CD14-positive monocyte (primary cell): ENCODE results near the gene CRB2. TPM values are rescaled to one million over a fixed set of nuclear protein-coding genes. Genes with fewer than 3 reads are reported as not detected.

Experiments used
- DNase-seq, 3 donors: peaks; one replicate each; pipeline ENCODE4 v3.0.0-alpha.2; 2011 to 2022
- H2AFZ ChIP-seq: 2 replicates; pipeline ENCODE4 v1.6.0; 2012; ENCODE audit warnings: mild to moderate bottlenecking, low read depth, low read length, inconsistent platforms; ENCODE audit not compliant: insufficient read depth, poor library complexity, severe bottlenecking
- H3K27ac ChIP-seq, 2 donors: 1 replicate in 1 of 2; 2 replicates in 1 of 2; pipeline ENCODE4 v1.5.1; 2012 to 2013; ENCODE audit warnings: low read length in 2 of 2, control low read depth in 1 of 2, inconsistent platforms in 1 of 2, low read depth in 1 of 2, mild to moderate bottlenecking in 1 of 2
- H3K27me3 ChIP-seq, 2 donors: one replicate each; pipeline versions ENCODE4 v1.6.0 to v1.6.1; 2011 to 2013; ENCODE audit warnings: low read length in 2 of 2; ENCODE audit not compliant: control insufficient read depth in 2 of 2, insufficient read depth in 2 of 2
- H3K36me3 ChIP-seq, 2 donors: replicated peaks in 1 of 2; 1 replicate in 1 of 2; 2 replicates in 1 of 2; pipeline versions ENCODE4 v1.5.1 to v1.6.1; 2012 to 2013; ENCODE audit warnings: low read length in 2 of 2, control low read depth in 1 of 2, inconsistent platforms in 1 of 2, mild to moderate bottlenecking in 1 of 2; ENCODE audit not compliant: insufficient read depth in 2 of 2, control insufficient read depth in 1 of 2
- H3K4me1 ChIP-seq, 2 donors: 1 replicate in 1 of 2; 2 replicates in 1 of 2; pipeline versions ENCODE4 v1.5.1 to v1.6.1; 2012 to 2013; ENCODE audit warnings: low read length in 2 of 2, control low read depth in 1 of 2, inconsistent platforms in 1 of 2, mild to moderate bottlenecking in 1 of 2, moderate library complexity in 1 of 2; ENCODE audit not compliant: insufficient read depth in 2 of 2, control insufficient read depth in 1 of 2
- H3K4me2 ChIP-seq: replicated peaks from 2 replicates; pipeline ENCODE3; 2012; ENCODE audit warnings: low read length, moderate library complexity, mild to moderate bottlenecking; ENCODE audit not compliant: poor library complexity, severe bottlenecking; ENCODE audit errors: extremely low read depth
- H3K4me3 ChIP-seq, 3 experiments: fragments of 200-600 bp in 1 of 3; sonication (generic) in 1 of 3; replicated peaks in 1 of 3; 1 replicate in 2 of 3; 2 replicates in 1 of 3; pipeline ENCODE4 v1.5.1; 2011 to 2013; ENCODE audit warnings: low read length in 3 of 3, mild to moderate bottlenecking in 3 of 3, control low read depth in 2 of 3, low read depth in 2 of 3, inconsistent platforms in 1 of 3, moderate library complexity in 1 of 3
- H3K79me2 ChIP-seq: 2 replicates; pipeline ENCODE4 v1.6.0; 2012; ENCODE audit warnings: mild to moderate bottlenecking, control low read depth, inconsistent platforms, low read length, moderate library complexity; ENCODE audit not compliant: insufficient read depth
- H3K9ac ChIP-seq: 2 replicates; pipeline ENCODE4 v1.6.0; 2017; ENCODE audit warnings: low read length, mild to moderate bottlenecking; ENCODE audit not compliant: insufficient read depth, poor library complexity, severe bottlenecking
- H3K9me3 ChIP-seq, 2 donors: replicated peaks in 1 of 2; 1 replicate in 1 of 2; 2 replicates in 1 of 2; pipeline versions ENCODE4 v1.5.1 to v1.6.1; 2012 to 2013; ENCODE audit warnings: low read length in 2 of 2, control low read depth in 1 of 2; ENCODE audit not compliant: control insufficient read depth in 1 of 2, insufficient read depth in 1 of 2
- H4K20me1 ChIP-seq: 2 replicates; pipeline ENCODE4 v1.6.0; 2012; ENCODE audit warnings: mild to moderate bottlenecking, low read length, control low read depth, moderate library complexity; ENCODE audit not compliant: insufficient read depth
- H3K27ac Mint-ChIP-seq, 7 donors: one replicate each; pipeline ENCODE4 v1.8.0; 2020; ENCODE audit warnings: mild to moderate bottlenecking in 7 of 7, mixed read lengths in 7 of 7, moderate library complexity in 6 of 7, inconsistent platforms in 2 of 7
- H3K27me3 Mint-ChIP-seq, 3 donors: one replicate each; pipeline ENCODE4 v1.8.0; 2021 to 2022; ENCODE audit warnings: low read depth in 3 of 3, mild to moderate bottlenecking in 3 of 3, mixed read lengths in 3 of 3, moderate library complexity in 3 of 3, inconsistent platforms in 1 of 3
- H3K36me3 Mint-ChIP-seq, 2 donors: one replicate each; pipeline ENCODE4 v1.8.0; 2020; ENCODE audit warnings: mixed read lengths in 2 of 2, inconsistent platforms in 1 of 2, mild to moderate bottlenecking in 1 of 2
- H3K4me1 Mint-ChIP-seq: one replicate; pipeline ENCODE4 v1.8.0; 2020; ENCODE audit warnings: mild to moderate bottlenecking, mixed read lengths
- H3K4me3 Mint-ChIP-seq, 2 donors: one replicate each; pipeline ENCODE4 v1.8.0; 2020; ENCODE audit warnings: mild to moderate bottlenecking in 2 of 2, mixed read lengths in 2 of 2, moderate library complexity in 1 of 2
- H3K9me3 Mint-ChIP-seq, 7 donors: one replicate each; pipeline ENCODE4 v1.8.0; 2020 to 2022; ENCODE audit warnings: mixed read lengths in 7 of 7, mild to moderate bottlenecking in 6 of 7, moderate library complexity in 6 of 7, inconsistent platforms in 2 of 7
- WGBS: methylation state at CpG from one replicate; pipeline ENCODE4 v1.1.5; 2013; ENCODE audit warnings: missing lambda C conversion rate; ENCODE audit not compliant: insufficient coverage; 5-methylcytosine and 5-hydroxymethylcytosine counted together
- intact Hi-C, 2 donors: fragments of 100-400 bp; cut with micrococcal nuclease; formaldehyde crosslinking; loops; one replicate each; pipeline versions ENCODE4 v1.15.0 to v1.15.1; 2023
- polyA plus RNA-seq, 3 donors: library from polyadenylated mRNA; depleted of rRNA in 1 of 3; unstranded in 2 of 3; stranded (reverse) in 1 of 3; fragments of 300-500 nt in 2 of 3; fragments of >200 nt in 1 of 3; fragmentation: Illumina TruSeq in 2 of 3; gene quantifications; 1 replicate in 2 of 3; 2 replicates in 1 of 3; pipeline ENCODE4 v1.2.3, GENCODE V29; 2012 to 2021
- TF ChIP-seq, protein P1 (sequence below): fragments of 200-600 bp; IDR thresholded peaks from one replicate; pipeline ENCODE4 v1.8.0; 2022; ENCODE audit warnings: antibody characterized with exemption, mild to moderate bottlenecking

CRB2 gene
- polyA plus RNA-seq, 3 donors = not detected

DNA sequence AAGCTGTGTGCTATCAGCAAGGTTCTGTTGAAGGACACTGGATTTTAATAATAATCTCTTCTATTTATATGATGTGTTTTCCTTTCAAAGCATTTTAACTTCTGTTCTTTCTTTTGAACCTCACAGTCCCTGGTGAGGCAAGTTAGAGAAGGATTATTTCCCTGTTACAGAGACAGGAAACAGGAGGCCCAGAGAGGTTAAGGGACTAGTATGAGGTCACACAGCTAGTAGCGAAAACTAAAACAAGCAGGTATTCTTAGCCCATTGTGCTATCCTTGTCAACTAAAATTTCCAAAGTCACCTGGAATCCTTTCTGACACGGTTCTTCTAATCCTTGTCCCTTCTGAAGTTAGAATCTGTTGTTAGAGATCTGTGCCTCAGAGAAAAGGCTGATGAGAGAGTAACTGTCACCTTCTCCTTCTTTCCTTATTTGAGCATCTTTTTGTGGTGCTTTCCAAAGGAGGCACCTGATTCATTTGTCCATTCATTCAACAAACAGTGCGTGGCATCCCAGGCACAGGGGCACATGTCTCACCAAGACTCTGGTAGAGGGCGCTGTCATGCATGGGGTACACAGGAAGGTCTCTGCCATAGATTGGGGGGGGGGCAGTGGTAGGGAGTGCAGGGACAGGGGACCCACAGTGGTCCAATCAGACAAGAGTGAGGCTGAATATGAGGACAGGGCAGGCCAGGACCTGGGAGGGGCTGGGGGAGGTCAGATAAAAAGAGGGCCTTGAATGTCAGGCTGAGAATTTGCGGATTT lies 61.5 kb downstream of the CRB2 start:
- Histone ChIP-seq H2AFZ (no peak overlapping the region), H3K79me2 (no peaks in the 10 kb centered on the region), H3K4me3 (no peak overlapping the region), H3K36me3 (peaks cover 70 to 98% of the 10 kb centered on the region in 2 donors), H3K4me1 (no peaks in the 10 kb centered on the region), H3K4me2 (no peak overlapping the region), H3K27me3 (no peaks in the 10 kb centered on the region), H3K27ac (no peak overlapping the region), H3K9me3 (no peaks in the 10 kb centered on the region), H3K9ac (no peak overlapping the region), H4K20me1 (peaks cover 35% of the 10 kb centered on the region)
- Mint-ChIP-seq H3K27me3 (peaks cover 0 to 5% (median 3%) of the 10 kb centered on the region in 3 donors), H3K36me3 (peaks cover 83 to 91% of the 10 kb centered on the region in 2 donors), H3K9me3 (no peaks in the 10 kb centered on the region), H3K27ac (peak overlapping the region in 3 of 7 donors; percentile 17 to 47 (median 47)), H3K4me3 (no peak overlapping the region), H3K4me1 (no peaks in the 10 kb centered on the region)
- intact Hi-C loops = no loop called here
- TF ChIP-seq, protein P1, sequence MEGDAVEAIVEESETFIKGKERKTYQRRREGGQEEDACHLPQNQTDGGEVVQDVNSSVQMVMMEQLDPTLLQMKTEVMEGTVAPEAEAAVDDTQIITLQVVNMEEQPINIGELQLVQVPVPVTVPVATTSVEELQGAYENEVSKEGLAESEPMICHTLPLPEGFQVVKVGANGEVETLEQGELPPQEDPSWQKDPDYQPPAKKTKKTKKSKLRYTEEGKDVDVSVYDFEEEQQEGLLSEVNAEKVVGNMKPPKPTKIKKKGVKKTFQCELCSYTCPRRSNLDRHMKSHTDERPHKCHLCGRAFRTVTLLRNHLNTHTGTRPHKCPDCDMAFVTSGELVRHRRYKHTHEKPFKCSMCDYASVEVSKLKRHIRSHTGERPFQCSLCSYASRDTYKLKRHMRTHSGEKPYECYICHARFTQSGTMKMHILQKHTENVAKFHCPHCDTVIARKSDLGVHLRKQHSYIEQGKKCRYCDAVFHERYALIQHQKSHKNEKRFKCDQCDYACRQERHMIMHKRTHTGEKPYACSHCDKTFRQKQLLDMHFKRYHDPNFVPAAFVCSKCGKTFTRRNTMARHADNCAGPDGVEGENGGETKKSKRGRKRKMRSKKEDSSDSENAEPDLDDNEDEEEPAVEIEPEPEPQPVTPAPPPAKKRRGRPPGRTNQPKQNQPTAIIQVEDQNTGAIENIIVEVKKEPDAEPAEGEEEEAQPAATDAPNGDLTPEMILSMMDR = no peak
- 100% methylated on average over 2 of the region's 5 CpGs for WGBS
- no peak for DNase-seq

DNA sequence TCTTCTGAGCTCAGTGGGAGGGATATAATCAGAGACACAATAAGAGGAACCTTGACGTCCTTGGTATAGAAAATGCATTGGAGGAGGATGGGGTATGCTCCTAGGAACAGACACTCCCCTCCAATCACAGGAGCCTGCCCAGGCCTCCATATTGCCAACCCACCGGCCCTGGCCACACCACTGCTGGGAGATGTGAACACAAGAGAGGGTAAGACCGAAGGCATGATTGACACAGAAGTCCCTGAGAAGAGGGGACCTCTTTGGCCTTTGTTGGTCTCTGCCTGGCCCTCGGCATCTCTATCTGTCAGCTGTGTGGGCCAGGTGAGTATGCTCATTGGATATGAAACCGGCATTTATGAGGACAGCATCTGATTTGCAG lies 62.0 kb downstream of the CRB2 start:
- Histone ChIP-seq H3K9ac (no peak overlapping the region), H3K27ac (no peak overlapping the region), H3K4me1 (no peaks in the 10 kb centered on the region), H4K20me1 (peaks cover 35% of the 10 kb centered on the region), H3K36me3 (peaks cover 76 to 98% of the 10 kb centered on the region in 2 donors), H3K79me2 (no peaks in the 10 kb centered on the region), H3K4me3 (no peak overlapping the region), H3K27me3 (no peaks in the 10 kb centered on the region), H2AFZ (no peak overlapping the region), H3K4me2 (no peak overlapping the region), H3K9me3 (no peaks in the 10 kb centered on the region)
- peaks cover 84 to 91% of the 10 kb centered on the region in 2 donors for H3K36me3 Mint-ChIP-seq
- TF ChIP-seq, protein P1 = no peak
- intact Hi-C loops = no loop called here
- no peak overlapping the region for H3K4me3 Mint-ChIP-seq
- peak overlapping the region in 3 of 7 donors; percentile 17 to 47 (median 47) for H3K27ac Mint-ChIP-seq
- H3K27me3 Mint-ChIP-seq = peaks cover 0 to 5% (median 3%) of the 10 kb centered on the region in 3 donors
- 100% methylated on average over 4 of the region's 5 CpGs for WGBS
- no peaks in the 10 kb centered on the region for H3K9me3 Mint-ChIP-seq
- DNase-seq = no peak
- H3K4me1 Mint-ChIP-seq = no peaks in the 10 kb centered on the region
